ENCODE results near the gene CEP85. TPM values are rescaled to one million over a fixed set of nuclear protein-coding genes. Genes with fewer than 3 reads are reported as not detected.

Gene CEP85
- total RNA-seq, 2 donors from 2014 or later, result 6.2 to 6.9 TPM

DNA sequence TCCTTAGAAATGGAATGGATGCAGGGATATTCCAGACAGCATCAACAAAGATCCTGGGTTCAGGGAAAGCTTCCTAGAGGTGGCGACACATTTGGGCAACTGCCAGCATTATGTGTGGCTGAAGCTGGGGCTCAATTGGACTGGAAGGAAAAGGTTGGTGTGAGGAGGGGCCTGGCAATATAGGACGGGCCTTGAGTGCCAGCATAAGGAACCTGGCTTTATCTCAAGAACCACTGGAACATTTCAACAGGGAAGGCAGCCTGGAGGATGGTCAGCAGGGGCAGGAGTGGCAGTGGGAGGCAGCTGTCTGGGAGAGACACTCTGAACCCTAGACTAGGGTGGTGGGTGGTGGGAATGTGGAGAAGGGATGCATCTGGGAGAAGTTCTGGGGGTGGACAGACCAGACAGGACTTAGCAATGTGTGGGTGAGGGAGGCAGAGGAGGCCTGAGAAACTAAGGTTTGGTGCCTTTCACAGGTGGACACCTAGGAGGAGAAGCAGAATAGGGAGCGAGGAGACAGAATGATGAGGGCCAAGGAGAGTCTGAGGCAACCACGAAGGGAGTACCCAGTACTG, 49.4 kb downstream of the CEP85 start:
- Histone ChIP-seq H3K9me3 (no peaks in the 10 kb centered on the region), H3K27ac (peak overlapping the region in 1 of 4 donors; percentile 24), H3K27me3 (no peaks in the 10 kb centered on the region), H3K4me3 (no peak overlapping the region), H3K4me1 (peaks cover 46% of the 10 kb centered on the region), H3K36me3 (replicated peaks in 1 of 2; ENCODE audit: insufficient read depth in 1 of 2, low read depth in 2 of 2) (no peaks in the 10 kb centered on the region)
- DNase-seq (no peak), ATAC-seq (no peak)
- intact Hi-C loops (cut with DNase I), result no loop called here
- no peak for TF ChIP-seq POLR2A (IDR thresholded peaks at IDR 0.05)
- 64% methylated on average over 4 of the region's 4 CpGs for WGBS, 2 donors

GRCh38 chr1:26283871-26284596, 50.0 kb downstream of the CEP85 start:
- TF ChIP-seq POLR2A (IDR thresholded peaks at IDR 0.05), result no peak
- TF ChIP-seq, protein P1, sequence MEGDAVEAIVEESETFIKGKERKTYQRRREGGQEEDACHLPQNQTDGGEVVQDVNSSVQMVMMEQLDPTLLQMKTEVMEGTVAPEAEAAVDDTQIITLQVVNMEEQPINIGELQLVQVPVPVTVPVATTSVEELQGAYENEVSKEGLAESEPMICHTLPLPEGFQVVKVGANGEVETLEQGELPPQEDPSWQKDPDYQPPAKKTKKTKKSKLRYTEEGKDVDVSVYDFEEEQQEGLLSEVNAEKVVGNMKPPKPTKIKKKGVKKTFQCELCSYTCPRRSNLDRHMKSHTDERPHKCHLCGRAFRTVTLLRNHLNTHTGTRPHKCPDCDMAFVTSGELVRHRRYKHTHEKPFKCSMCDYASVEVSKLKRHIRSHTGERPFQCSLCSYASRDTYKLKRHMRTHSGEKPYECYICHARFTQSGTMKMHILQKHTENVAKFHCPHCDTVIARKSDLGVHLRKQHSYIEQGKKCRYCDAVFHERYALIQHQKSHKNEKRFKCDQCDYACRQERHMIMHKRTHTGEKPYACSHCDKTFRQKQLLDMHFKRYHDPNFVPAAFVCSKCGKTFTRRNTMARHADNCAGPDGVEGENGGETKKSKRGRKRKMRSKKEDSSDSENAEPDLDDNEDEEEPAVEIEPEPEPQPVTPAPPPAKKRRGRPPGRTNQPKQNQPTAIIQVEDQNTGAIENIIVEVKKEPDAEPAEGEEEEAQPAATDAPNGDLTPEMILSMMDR (IDR thresholded peaks at IDR 0.05), result no peak
- Histone ChIP-seq H3K27me3 (no peaks in the 10 kb centered on the region), H3K4me3 (no peak overlapping the region), H3K36me3 (replicated peaks in 1 of 2; ENCODE audit: insufficient read depth in 1 of 2, low read depth in 2 of 2) (no peaks in the 10 kb centered on the region), H3K4me1 (peaks cover 39% of the 10 kb centered on the region), H3K27ac (peak overlapping the region in 2 of 4 donors; percentile 24 to 42), H3K9me3 (no peaks in the 10 kb centered on the region)
- 64 to 77% methylated on average over 8 to 12 of the region's 12 CpGs for WGBS, 2 donors
- intact Hi-C loops (cut with DNase I), result no loop called here
- ATAC-seq, result no peak
- DNase-seq, result no peak

DNA sequence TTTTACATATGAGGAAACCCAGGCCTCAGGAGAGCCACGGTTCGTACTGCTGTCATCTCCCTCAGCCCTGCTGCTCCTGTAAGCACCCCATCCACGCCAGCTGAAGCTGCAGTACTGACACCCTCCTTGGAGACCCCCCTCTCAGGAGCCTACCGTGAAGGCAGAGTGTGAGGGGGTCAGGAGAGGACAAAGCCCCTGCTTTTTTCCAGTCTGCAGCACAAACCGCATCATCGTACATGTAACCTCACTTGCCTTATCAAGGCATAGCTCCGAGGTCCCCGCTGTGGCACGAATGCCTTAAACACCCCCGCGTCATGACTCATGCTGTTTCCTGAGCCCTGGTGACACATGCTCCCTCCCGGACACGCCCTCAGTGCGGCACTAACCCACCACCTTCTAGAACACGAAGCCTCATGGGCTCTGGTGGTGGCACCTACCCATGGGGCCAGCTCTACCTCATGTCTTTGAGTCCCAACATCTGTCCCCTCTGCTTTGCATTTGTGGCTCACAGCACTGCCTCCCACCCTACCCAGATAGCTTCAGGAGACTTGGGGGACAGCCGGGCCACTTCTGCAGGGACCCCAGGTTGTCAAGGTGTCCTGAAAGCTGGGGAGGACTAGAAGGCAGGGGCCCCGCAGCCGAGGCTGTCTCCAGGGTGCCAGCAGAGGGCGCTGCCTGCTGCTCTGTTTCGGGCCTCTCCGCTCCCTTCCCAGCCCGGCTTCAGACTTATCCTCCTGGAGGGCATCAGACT, 50.8 kb downstream of the CEP85 start:
- Histone ChIP-seq H3K27me3 (no peaks in the 10 kb centered on the region), H3K4me1 (peaks cover 34% of the 10 kb centered on the region), H3K9me3 (no peaks in the 10 kb centered on the region), H3K27ac (peak overlapping the region in 2 of 4 donors; percentile 24 to 42), H3K4me3 (no peak overlapping the region), H3K36me3 (replicated peaks in 1 of 2; ENCODE audit: insufficient read depth in 1 of 2, low read depth in 2 of 2) (no peaks in the 10 kb centered on the region)
- ATAC-seq, result peak; percentile 44
- intact Hi-C loops (cut with DNase I), result loop anchor here (5.0 kb wide), 1 partner anchor 38 kb away; no protein-coding TSS in a partner anchor
- peak; percentile 65 to 86 (median 76) for DNase-seq
- TF ChIP-seq, protein P1 (IDR thresholded peaks at IDR 0.05), result peak; percentile 49 to 66 (median 61)
- TF ChIP-seq POLR2A (IDR thresholded peaks at IDR 0.05), result no peak
- 44 to 51% methylated on average over 15 to 22 of the region's 22 CpGs for WGBS, 2 donors

DNA sequence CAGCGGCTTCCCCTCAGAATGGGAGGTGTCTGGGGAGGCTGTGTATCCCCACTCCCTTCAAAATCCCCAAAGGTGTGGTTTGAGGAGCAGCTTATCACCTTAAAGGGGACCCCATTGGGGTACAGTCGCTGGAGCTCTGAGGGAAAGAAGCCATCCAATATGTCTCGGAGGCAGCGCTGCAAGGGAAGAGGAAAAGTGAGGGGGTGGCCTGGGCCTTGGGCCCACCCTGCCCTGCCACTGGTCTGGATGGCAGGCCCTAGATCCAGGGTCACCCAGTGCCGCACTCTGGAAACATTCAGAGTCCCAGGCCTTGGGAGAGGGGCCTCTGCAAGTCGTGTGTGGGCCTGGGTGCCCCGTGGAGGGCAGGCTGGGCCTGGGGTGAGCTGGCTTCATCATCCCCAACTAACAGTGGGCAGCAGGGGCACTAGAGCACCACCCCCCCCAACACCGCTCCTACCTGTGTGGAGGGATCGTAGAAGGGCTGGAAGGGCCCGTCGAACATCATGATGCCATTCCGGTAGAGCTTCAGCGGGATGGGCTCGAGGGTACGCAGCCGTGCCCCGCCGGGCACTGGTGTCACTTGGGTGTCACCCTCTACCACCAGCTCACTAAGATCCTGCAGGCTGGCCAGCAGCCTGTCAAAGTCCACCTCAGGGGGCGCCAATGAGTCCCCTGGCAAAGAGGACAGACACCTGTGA, 51.5 kb downstream of the CEP85 start:
- Histone ChIP-seq H3K4me3 (no peak overlapping the region), H3K4me1 (peaks cover 32% of the 10 kb centered on the region), H3K9me3 (no peaks in the 10 kb centered on the region), H3K27ac (peak overlapping the region in 1 of 4 donors; percentile 24), H3K27me3 (no peaks in the 10 kb centered on the region), H3K36me3 (replicated peaks in 1 of 2; ENCODE audit: insufficient read depth in 1 of 2, low read depth in 2 of 2) (no peaks in the 10 kb centered on the region)
- peak in 1 of 3 donors; percentile 3 for TF ChIP-seq POLR2A (IDR thresholded peaks at IDR 0.05)
- TF ChIP-seq, protein P1 (IDR thresholded peaks at IDR 0.05), result peak in 4 of 7 experiments; percentile 2 to 22 (median 18)
- no peak for ATAC-seq
- peak in 1 of 4 donors; percentile 54 for DNase-seq
- intact Hi-C loops (cut with DNase I), result loop anchor here (5.0 kb wide), 1 partner anchor 37 kb away; no protein-coding TSS in a partner anchor
- 76 to 82% methylated on average over 3 to 18 of the region's 19 CpGs for WGBS, 2 donors
